DMS53 (cell line): ENCODE measurements around the gene RGS16.

Experiments
- DNase-seq: peaks from one replicate; lab custom pipeline; 2025; lab: John Stamatoyannopoulos, UW

The RGS16 gene

DNA sequence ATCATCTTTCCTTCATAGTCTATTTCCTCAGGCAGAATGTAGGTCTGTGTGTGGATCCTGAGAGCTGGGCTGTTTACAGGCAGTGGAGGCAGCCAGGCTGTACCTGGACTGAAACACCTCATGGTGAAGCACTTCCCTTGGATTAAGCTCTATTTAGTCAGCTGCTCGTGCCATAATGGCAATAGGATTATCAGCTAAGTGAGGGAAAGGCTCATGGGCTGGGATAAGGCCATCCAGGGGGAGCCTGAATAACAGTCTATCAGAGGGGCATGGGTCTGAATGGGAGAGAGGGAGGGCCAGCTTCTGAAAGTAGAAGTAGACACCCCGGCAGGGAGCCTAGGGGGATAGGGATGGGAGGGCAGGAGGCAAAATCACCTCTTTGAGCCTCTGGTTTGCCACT lies 23.5 kb downstream of the RGS16 start:
- peak; percentile 83 for DNase-seq

DNA sequence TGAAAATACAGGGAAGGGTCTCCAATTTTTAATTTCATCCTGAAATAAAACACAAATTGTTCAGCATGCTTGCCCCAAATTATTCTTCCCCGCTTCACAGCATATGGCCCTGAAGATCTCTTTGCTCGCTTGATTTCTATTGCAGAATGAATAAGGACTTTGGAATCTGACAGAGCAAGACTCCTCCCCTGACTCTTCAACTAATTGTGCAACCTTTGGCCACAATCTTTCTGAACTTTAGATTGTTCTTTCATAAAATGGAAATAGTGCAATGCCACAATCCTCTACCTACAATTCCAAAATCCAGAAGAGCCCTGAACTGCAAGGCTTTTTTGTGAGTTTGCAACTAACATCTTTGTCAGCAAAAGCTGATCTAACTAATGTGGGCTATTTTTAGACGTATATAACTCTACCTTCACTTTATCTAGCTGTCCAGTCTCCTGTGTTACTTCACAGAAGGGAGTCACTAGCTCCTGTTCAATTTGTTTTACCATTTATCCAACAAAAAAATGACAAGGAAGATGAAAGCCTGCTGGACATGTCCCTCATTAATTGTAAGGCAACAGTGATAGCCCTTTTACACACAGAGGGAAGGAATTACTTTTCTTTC lies 28.5 kb downstream of the RGS16 start:
- no peak for DNase-seq

DNA sequence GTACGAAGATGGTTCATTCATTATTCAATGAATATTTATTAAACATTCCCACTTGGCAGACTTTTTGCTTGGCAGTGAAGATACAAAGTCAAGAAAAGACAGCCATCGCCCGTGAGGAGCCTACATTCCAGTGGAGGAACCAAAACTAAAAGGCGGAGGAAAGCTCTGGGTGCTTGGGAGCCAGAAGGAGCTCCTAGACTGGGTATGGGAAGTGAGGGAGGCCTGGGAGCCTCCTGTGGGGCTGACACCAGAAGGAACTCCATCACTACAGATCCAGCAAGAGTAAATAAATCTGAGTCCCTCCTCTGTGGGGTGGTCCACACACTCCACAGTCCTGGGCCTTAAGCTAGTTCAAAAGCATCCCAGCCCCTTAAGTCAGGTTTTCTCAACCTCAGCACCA lies 30.0 kb downstream of the RGS16 start:
- DNase-seq, result no peak

DNA sequence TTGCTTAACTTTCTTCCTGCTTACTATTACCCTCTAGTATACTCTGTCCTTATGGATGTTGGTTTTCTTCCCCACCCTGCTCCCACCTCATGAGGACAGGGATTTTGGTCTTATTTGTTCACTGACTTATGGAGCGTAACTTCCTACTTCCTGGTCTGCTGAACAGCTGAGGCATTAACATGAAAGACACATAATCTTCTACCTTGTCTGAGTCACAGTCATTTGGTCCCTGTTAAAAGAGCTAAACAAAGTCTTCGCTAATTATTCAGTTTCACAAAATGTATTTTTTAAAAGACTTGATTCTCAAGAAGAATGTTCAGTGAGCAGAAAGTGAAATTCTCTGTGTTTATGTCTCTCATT lies 33.6 kb downstream of the RGS16 start:
- peak; percentile 45 for DNase-seq

DNA sequence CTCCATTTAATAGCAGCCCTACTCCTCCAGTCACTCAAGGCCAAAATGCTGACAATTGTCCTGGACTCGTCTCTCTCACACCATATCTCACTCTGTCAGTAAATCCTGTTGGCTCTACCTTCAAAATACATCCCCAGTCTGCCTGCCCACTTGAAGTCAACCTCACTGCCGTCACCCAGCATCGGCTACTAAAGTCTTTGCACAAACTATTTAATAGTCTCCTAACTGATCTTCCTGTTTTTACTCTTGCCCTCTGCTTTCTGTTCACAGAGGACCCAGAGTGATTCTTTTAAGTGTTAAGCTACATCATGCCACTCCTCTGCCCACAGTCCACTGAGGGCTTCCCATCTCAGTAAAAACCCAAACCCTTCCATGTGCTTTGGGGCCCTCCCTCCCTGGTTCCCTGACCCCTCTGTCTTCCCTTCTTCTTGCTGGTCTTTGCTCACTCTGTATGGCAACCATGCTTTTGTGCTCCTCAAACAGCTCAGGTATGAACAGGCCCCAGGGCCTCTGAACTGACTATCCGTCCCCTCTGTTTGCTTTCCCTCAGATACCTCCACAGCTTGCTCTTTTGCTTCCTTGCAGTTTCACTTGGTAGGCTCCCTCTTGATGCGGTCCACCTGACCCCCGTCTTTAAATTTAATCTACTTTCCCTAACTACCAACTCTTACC lies 34.1 kb downstream of the RGS16 start:
- peak; percentile 22 for DNase-seq

DNA sequence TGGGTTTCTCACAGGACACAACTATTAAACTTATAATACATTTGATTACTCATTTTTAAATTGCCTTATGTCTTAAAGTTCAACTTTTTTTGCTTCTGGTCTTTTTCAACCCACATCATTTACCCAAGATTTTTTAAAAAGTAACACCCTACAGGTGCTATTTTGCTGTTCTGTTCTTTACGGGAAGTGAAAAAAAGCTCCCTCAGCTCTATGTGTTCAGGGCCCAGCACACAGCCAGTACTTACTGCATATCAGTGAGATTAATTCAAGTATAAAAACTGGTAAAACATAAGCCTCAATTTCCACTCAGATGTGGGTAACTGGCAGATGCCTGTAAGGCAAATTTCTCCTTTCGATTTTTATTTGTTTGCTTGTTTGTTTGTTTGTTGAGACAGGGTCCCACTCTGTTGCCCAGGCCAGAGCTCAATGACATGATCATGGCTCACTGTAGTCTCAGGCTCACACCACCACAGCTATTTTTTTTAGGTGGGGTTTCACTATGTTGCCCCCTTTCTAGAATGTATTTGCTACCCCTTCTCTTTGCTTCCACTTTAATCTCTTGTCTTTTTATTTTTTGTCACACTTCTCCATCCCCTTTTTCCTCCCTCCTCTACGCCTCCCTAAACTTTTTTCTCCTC lies 35.4 kb downstream of the RGS16 start:
- DNase-seq, result no peak

DNA sequence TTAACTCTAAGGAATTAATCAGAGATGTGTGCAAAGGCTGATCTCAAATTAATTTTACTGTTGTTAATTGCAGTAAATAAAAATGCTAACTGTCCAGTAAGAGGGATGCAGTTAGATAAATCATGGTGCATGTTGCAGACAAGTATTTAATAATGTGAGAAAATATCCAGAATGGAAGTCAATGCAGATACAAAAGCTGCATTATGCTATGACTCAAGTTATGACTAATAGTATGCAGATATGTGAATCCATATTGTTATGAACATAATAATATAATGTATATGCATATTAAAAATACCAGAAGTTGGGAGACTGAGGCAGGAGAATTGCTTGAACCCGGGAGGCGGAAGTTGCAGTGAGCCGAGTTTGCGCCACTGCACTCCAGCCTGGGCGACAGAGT lies 36.6 kb downstream of the RGS16 start:
- DNase-seq, result no peak

DNA sequence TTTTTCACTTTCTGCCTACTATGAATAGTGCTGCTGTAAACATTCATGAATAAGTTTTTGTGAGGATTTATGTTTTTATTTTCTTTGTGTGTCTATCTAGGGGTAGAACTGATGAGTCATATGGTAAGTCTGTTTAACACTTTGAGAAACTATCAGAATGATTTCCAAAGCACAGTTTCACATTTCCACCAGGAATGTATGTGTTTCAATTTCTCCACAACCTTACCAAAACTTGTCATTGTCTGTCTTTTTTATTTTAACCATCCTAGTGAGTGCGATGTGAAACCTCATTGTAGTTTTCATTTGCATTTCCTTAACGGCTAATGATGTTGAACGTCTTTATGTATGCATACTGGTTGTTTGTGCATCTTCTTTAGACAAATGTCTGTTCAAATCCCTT lies 38.7 kb downstream of the RGS16 start:
- DNase-seq, result no peak

DNA sequence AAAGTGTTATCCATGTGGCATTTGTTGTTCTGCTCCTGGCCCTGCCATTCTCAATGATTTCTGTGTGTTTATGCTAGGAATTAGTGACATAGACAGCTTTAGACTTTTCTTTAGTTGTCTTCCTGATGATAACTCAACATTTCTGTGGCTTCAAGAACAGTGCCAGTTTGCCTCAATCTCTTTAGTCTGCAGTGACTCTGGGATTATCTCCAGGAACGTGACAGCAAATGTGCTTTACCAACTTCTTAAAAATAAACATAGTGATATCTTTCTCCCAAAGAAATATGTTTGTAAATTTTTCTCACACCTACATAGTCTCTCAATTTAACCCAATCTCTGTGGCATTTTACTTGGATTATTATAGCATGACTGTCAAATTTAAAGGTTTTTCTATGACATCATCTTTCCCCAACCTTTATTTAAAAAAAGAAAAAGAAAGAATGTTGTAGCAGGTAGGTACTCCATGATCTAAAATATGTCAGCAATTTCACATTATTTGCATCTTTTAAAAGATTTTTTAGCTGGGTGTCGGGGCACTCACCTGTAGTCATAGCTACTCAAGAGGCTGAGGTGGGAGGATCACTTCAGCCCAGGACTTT lies 39.7 kb downstream of the RGS16 start:
- no peak for DNase-seq

DNA sequence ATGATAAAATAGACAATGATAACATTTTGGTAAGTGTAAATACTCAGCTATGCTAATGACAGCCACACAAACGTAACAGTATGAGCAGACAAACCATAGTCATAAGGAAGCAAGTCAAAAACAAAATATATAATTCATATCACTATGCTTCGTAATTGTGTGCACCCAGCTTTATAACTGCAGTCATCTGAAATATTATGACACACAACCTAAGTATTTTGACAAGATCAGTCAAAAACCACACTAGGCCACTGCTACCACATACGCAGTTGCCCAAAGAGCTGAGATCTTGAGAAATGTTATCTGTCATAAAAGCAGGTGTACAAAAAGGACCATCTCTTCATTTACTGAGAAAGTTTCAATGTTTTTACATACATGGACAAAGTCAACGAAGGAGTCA lies 41.1 kb downstream of the RGS16 start:
- no peak for DNase-seq

DNA sequence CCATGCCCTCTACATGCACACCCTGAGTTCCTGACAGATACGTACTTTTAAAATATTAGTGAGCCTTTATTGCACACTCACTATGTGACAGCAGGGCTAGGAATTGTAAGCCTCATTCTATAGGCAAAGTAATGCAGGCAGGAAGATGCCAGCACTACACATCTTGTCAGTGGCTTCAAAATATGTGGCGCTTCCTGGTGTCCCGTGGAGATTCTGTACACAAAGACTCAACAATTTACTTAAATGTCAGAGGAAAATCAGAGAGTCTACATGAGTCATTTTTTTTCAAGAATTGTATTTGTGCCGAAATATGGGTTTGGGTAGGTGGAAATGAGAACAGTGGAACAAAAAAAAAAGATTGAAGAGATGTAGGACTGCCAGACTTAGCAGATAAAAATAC lies 42.7 kb downstream of the RGS16 start:
- DNase-seq, result no peak

DNA sequence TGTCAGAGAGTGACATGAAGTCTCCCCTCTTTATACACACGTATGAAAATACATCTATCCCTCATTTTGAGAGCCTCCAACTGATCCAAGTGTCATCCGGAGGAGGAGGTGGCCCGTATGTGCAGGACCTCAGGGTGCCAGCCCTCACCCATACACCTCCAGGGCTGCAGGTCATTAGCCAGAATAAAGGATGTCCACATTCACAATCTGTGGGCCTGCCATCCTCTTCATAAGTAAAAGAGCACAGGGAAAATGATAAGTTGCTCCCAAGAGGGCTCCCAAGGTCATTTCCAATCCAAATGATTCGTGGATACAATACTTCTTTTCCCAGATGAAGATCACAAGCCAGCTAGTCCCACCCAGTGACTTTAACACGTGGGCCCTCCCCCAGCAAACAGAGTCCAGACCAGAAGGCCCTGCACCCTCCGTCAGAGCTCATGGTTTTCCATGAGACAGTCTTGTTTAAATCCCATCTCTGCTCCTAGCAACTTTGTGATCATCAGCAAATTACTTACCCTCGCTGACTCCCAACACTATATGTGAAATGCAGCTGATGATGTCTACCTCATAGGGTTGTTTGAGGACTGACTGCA lies 43.7 kb downstream of the RGS16 start:
- no peak for DNase-seq

DNA sequence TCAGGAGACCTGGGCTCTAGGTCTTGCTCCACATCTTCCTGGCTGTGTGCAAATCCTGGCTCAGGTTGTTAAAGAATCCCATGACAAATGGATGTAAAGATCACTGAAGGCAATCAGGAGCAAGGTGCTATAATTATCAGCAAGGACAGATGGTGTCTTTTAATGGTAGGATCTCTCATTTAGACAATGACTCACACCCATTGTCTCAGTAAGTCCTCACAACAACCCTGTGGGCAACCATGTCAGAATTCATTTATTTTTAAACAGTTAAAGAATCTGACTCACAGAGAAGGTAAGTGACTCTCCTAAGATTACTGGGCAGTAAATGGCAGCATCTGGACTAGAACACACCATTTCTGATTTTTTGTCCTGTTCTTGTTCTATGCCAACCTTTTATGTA lies 47.9 kb downstream of the RGS16 start:
- peak; percentile 42 for DNase-seq

DNA sequence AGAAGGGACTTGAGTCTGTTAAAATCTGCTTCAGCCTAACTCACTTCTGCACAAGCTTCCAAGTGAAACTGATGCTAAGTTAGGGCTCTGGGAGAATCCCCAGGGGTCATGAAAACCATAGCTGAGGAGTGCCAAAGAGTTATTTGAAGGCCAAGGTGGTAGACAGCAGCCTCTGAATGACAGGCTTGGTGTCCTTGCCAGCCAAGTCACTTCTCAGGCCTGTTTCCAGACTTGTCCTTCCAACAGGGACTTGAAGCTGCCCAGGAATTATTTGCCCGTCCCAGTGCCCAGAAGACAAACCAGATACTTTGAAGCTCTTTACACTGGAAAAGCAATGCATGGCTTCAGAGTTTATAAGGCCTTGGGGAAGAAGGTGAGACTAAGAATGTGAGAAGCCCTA lies 48.7 kb downstream of the RGS16 start:
- no peak for DNase-seq

DNA sequence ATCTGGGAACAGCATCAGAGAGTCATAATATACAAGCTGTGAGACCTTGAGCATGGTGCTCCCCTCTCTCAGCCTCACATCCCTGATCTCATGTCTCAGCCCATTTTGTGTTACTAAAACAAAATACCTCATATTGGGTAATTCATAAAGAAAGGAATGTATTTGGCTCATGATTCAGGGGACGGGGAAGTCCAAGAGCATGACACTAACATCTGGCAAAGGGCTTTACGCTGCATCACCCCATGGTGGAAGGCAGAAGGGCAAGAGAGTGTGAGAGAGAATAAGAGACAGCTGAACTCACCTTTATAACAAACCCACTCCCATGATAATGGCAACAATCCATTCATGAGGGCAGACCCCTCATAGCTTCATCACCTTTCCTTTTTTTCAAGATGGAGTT lies 51.7 kb downstream of the RGS16 start:
- no peak for DNase-seq

DNA sequence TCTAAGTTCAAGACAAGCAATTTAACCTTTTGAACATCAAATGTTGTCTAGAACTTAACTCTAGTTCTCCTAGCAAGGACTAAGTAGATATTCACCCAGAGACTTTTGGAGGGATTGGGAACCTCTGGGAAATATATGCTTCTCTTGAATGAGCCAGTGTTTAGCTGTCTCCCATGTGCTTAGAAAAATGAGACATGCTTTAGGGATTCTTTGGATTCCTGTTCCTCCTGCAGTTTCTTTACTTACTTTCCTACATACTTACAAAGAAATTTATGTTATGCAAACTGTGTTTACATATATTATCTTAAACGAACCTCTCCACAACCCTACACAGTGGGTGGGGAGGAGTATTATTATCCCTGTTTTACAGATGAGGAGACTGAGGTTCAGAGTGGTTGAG lies 54.4 kb downstream of the RGS16 start:
- DNase-seq, result no peak

DNA sequence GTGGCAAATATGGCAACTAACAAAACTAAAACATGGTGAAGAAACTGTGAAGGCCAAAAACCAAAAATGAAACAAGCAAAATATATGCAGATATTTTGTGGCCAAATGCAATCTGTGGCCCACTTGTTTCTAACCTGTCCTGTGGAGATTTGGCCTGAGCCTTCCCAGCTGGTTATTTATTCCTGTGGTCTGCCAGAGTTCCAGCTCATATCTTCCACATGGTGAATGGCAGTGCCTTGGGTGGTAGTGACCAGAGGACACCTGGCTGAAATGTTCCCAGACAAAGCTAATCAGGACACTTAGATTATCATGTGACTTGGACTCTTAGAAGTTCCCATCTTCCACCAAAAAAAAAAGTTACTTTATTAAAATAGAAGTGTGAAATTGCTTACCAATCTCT lies 54.8 kb downstream of the RGS16 start:
- no peak for DNase-seq
